Trophoblast cell (in vitro differentiated cells and primary cell): ENCODE results near the gene CD300A.

ENCODE experiments used
- DNase-seq, 2 donors: peaks; one replicate each; pipeline ENCODE4 v3.0.0-alpha.2; 2016
- H2AFZ ChIP-seq: 2 replicates; pipeline ENCODE4 v1.6.1; 2013; ENCODE audit warnings: low read length, moderate library complexity, mild to moderate bottlenecking; ENCODE audit not compliant: insufficient read depth, poor library complexity
- H2AK5ac ChIP-seq: 2 replicates; pipeline ENCODE4 v1.6.1; 2013; ENCODE audit warnings: mild to moderate bottlenecking, low read length
- H2BK120ac ChIP-seq: 2 replicates; pipeline ENCODE4 v1.6.1; 2013; ENCODE audit warnings: low read length, mild to moderate bottlenecking, moderate library complexity; ENCODE audit not compliant: insufficient read depth, poor library complexity
- H2BK12ac ChIP-seq: 2 replicates; pipeline ENCODE4 v1.6.1; 2013; ENCODE audit warnings: mild to moderate bottlenecking, low read length, moderate library complexity
- H2BK5ac ChIP-seq: 2 replicates; pipeline ENCODE4 v1.6.1; 2013; ENCODE audit warnings: low read length, low read depth, moderate library complexity, mild to moderate bottlenecking; ENCODE audit not compliant: poor library complexity
- H3K14ac ChIP-seq: 2 replicates; pipeline ENCODE4 v1.6.1; 2013; ENCODE audit warnings: mild to moderate bottlenecking, low read length
- H3K18ac ChIP-seq: 2 replicates; pipeline ENCODE4 v1.6.1; 2013; ENCODE audit warnings: mild to moderate bottlenecking, low read length
- H3K23ac ChIP-seq: 2 replicates; pipeline ENCODE4 v1.6.1; 2013; ENCODE audit warnings: low read length
- H3K27ac ChIP-seq: 2 replicates; pipeline ENCODE4 v1.5.1; 2013; ENCODE audit warnings: low read depth, mild to moderate bottlenecking, inconsistent platforms, low read length, moderate library complexity
- H3K27me3 ChIP-seq: 2 replicates; pipeline ENCODE4 v1.6.1; 2013; ENCODE audit warnings: inconsistent platforms, mild to moderate bottlenecking, low read length, moderate library complexity; ENCODE audit not compliant: insufficient read depth
- H3K36me3 ChIP-seq, 2 experiments: 1 replicate in 1 of 2; 2 replicates in 1 of 2; pipeline ENCODE4 v1.6.1; 2013; ENCODE audit warnings: low read length in 2 of 2, mild to moderate bottlenecking in 2 of 2, moderate library complexity in 1 of 2; ENCODE audit not compliant: insufficient read depth in 2 of 2, control insufficient read depth in 1 of 2
- H3K4ac ChIP-seq: 2 replicates; pipeline ENCODE4 v1.6.1; 2013; ENCODE audit warnings: low read depth, mild to moderate bottlenecking, low read length, moderate library complexity
- H3K4me1 ChIP-seq, 2 experiments: 1 replicate in 1 of 2; 2 replicates in 1 of 2; pipeline ENCODE4 v1.6.1; 2013; ENCODE audit warnings: low read length in 2 of 2, mild to moderate bottlenecking in 2 of 2, moderate library complexity in 1 of 2; ENCODE audit not compliant: insufficient read depth in 2 of 2, control insufficient read depth in 1 of 2
- H3K4me2 ChIP-seq: 2 replicates; pipeline ENCODE4 v1.6.1; 2013; ENCODE audit warnings: inconsistent platforms, mild to moderate bottlenecking, low read length, moderate library complexity
- H3K4me3 ChIP-seq: 2 replicates; pipeline ENCODE4 v1.5.1; 2013; ENCODE audit warnings: mild to moderate bottlenecking, low read depth, low read length, inconsistent platforms
- H3K79me1 ChIP-seq: one replicate; pipeline ENCODE4 v1.6.1; 2013; ENCODE audit warnings: low read length
- H3K79me2 ChIP-seq: 2 replicates; pipeline ENCODE4 v1.6.1; 2013; ENCODE audit warnings: low read length, mild to moderate bottlenecking; ENCODE audit not compliant: control insufficient read depth, insufficient read depth, poor library complexity
- H3K9ac ChIP-seq: 2 replicates; pipeline ENCODE4 v1.6.1; 2013; ENCODE audit warnings: mild to moderate bottlenecking, low read length
- H3K9me3 ChIP-seq: 2 replicates; pipeline ENCODE4 v1.6.1; 2013; ENCODE audit warnings: low read depth, mild to moderate bottlenecking, control low read depth, inconsistent platforms, low read length; ENCODE audit not compliant: insufficient read depth
- H4K12ac ChIP-seq: 2 replicates; pipeline ENCODE4 v1.6.1; 2013; ENCODE audit warnings: low read depth, mild to moderate bottlenecking, low read length, moderate library complexity
- H4K8ac ChIP-seq: 2 replicates; pipeline ENCODE4 v1.6.1; 2013; ENCODE audit warnings: low read depth, mild to moderate bottlenecking, low read length, moderate library complexity
- H4K91ac ChIP-seq: one replicate; pipeline ENCODE4 v1.6.1; 2013; ENCODE audit warnings: low read depth, mild to moderate bottlenecking, low read length, moderate library complexity
- WGBS: extraction: QIAGEN DNeasy Blood & Tissue Kit; methylation state at CpG from one replicate; pipeline ENCODE4 v1.1.7; 2013; ENCODE audit warnings: missing lambda C conversion rate; ENCODE audit not compliant: insufficient read length, insufficient coverage; ENCODE audit errors: extremely low coverage; 5-methylcytosine and 5-hydroxymethylcytosine counted together

Gene CD300A

GRCh38 chr17:74525781-74526288 lies 59.4 kb downstream of the CD300A start:
- Histone ChIP-seq H3K4me2 (no peak overlapping the region), H3K18ac (no peak overlapping the region), H3K9me3 (peaks cover 25% of the 10 kb centered on the region), H4K12ac (no peak overlapping the region), H3K79me1 (no peaks in the 10 kb centered on the region), H3K27ac (no peak overlapping the region), H3K4ac (no peak overlapping the region), H3K4me1 (no peaks in the 10 kb centered on the region), H2AFZ (no peak overlapping the region), H3K4me3 (no peak overlapping the region), H2BK5ac (no peak overlapping the region), H3K23ac (no peak overlapping the region), H2BK12ac (no peak overlapping the region), H3K14ac (no peak overlapping the region), H3K79me2 (no peaks in the 10 kb centered on the region), H3K36me3 (no peaks in the 10 kb centered on the region), H2BK120ac (no peak overlapping the region), H4K8ac (no peak overlapping the region), H3K27me3 (no peaks in the 10 kb centered on the region), H3K9ac (no peak overlapping the region), H4K91ac (no peak overlapping the region), H2AK5ac (no peak overlapping the region)
- DNase-seq, result no peak
- WGBS, result no CpG with 5 or more reads among the region's 14 CpGs

- no peak overlapping the region for H3K23ac ChIP-seq
- no peak overlapping the region for H3K4ac ChIP-seq
- no peak overlapping the region for H4K91ac ChIP-seq
- no peaks in the 10 kb centered on the region for H3K4me1 ChIP-seq
- no peak overlapping the region for H3K27ac ChIP-seq
- H2BK120ac ChIP-seq, result no peak overlapping the region
- no peak overlapping the region for H3K18ac ChIP-seq
- no peak overlapping the region for H2AK5ac ChIP-seq
- H2BK12ac ChIP-seq, result no peak overlapping the region
- H3K79me1 ChIP-seq, result no peaks in the 10 kb centered on the region
- no peak overlapping the region for H2BK5ac ChIP-seq
- H4K12ac ChIP-seq, result no peak overlapping the region
- peaks cover 18% of the 10 kb centered on the region for H3K9me3 ChIP-seq
- H3K4me2 ChIP-seq, result no peak overlapping the region
- H4K8ac ChIP-seq, result no peak overlapping the region
- H3K27me3 ChIP-seq, result no peaks in the 10 kb centered on the region
- H3K9ac ChIP-seq, result no peak overlapping the region
- no peak overlapping the region for H3K14ac ChIP-seq
- DNase-seq, result no peak
- H2AFZ ChIP-seq, result no peak overlapping the region
- whole genome bisulfite sequencing, result no CpG with 5 or more reads among the region's 3 CpGs
- no peaks in the 10 kb centered on the region for H3K36me3 ChIP-seq
- H3K4me3 ChIP-seq, result no peak overlapping the region
- no peaks in the 10 kb centered on the region for H3K79me2 ChIP-seq
These were observed 60.2 kb downstream of the CD300A start for GRCh38 chr17:74526681-74527080.

- H3K79me1 ChIP-seq, result no peaks in the 10 kb centered on the region
- no peak overlapping the region for H4K12ac ChIP-seq
- H4K91ac ChIP-seq, result no peak overlapping the region
- no peak overlapping the region for H3K4me3 ChIP-seq
- H3K4me2 ChIP-seq, result no peak overlapping the region
- H3K27ac ChIP-seq, result no peak overlapping the region
- DNase-seq, result no peak
- H3K4me1 ChIP-seq, result no peaks in the 10 kb centered on the region
- peaks cover 15% of the 10 kb centered on the region for H3K9me3 ChIP-seq
- no peaks in the 10 kb centered on the region for H3K27me3 ChIP-seq
- no peak overlapping the region for H3K9ac ChIP-seq
- no peak overlapping the region for H2BK5ac ChIP-seq
- H2BK120ac ChIP-seq, result no peak overlapping the region
- H3K36me3 ChIP-seq, result no peaks in the 10 kb centered on the region
- H4K8ac ChIP-seq, result no peak overlapping the region
- no peak overlapping the region for H2BK12ac ChIP-seq
- H3K23ac ChIP-seq, result no peak overlapping the region
- no peak overlapping the region for H3K4ac ChIP-seq
- no peak overlapping the region for H3K14ac ChIP-seq
- no peak overlapping the region for H2AFZ ChIP-seq
- H3K79me2 ChIP-seq, result no peaks in the 10 kb centered on the region
- H3K18ac ChIP-seq, result no peak overlapping the region
- no peak overlapping the region for H2AK5ac ChIP-seq
- WGBS, result no CpG with 5 or more reads among the region's 5 CpGs
These were observed 60.6 kb downstream of the CD300A start for GRCh38 chr17:74527081-74527480.

- H3K23ac ChIP-seq, result no peak overlapping the region
- H4K8ac ChIP-seq, result no peak overlapping the region
- no peak for DNase-seq
- H3K14ac ChIP-seq, result no peak overlapping the region
- no peak overlapping the region for H2BK12ac ChIP-seq
- H2AK5ac ChIP-seq, result no peak overlapping the region
- H3K4ac ChIP-seq, result no peak overlapping the region
- no peak overlapping the region for H2AFZ ChIP-seq
- no peaks in the 10 kb centered on the region for H3K4me1 ChIP-seq
- H3K9ac ChIP-seq, result no peak overlapping the region
- no peak overlapping the region for H2BK120ac ChIP-seq
- H3K79me1 ChIP-seq, result no peaks in the 10 kb centered on the region
- no peak overlapping the region for H3K27ac ChIP-seq
- H3K79me2 ChIP-seq, result no peaks in the 10 kb centered on the region
- no peak overlapping the region for H4K12ac ChIP-seq
- no peak overlapping the region for H3K4me3 ChIP-seq
- H3K36me3 ChIP-seq, result no peaks in the 10 kb centered on the region
- no peaks in the 10 kb centered on the region for H3K27me3 ChIP-seq
- no peak overlapping the region for H4K91ac ChIP-seq
- H2BK5ac ChIP-seq, result no peak overlapping the region
- WGBS, result no CpG with 5 or more reads among the region's 8 CpGs
- H3K18ac ChIP-seq, result no peak overlapping the region
- H3K9me3 ChIP-seq, result peaks cover 14% of the 10 kb centered on the region
- H3K4me2 ChIP-seq, result no peak overlapping the region
These were observed 61.3 kb downstream of the CD300A start for GRCh38 chr17:74527756-74528155.
